ENCODE measurements around the gene DENND5B. TPM values are rescaled to one million over a fixed set of nuclear protein-coding genes. Genes with fewer than 3 reads are reported as not detected.

The DENND5B gene
- total and polyA plus RNA-seq, 4 donors = 4.5 to 23.1 (median 9.3) TPM

- Histone ChIP-seq H3K27me3 (ENCODE audit: control insufficient read depth in 4 of 4, insufficient read depth in 4 of 4, low read length in 3 of 4) (no peaks in the 10 kb centered on the region), H3K9ac (ENCODE audit: low read depth in 1 of 2, low read length in 2 of 2) (no peak overlapping the region), H3K9me3 (ENCODE audit: control insufficient read depth in 4 of 4, low read length in 3 of 4) (no peaks in the 10 kb centered on the region), H3K4me3 (ENCODE audit: low read depth in 1 of 3, low read length in 3 of 3) (no peak overlapping the region), H3K36me3 (ENCODE audit: control insufficient read depth in 4 of 4, insufficient read depth in 3 of 4, low read depth in 1 of 4, low read length in 3 of 4) (no peaks in the 10 kb centered on the region), H3K4me1 (ENCODE audit: control insufficient read depth in 4 of 4, insufficient read depth in 4 of 4, low read length in 3 of 4) (no peaks in the 10 kb centered on the region), H3K27ac (ENCODE audit: low read depth in 1 of 2, low read length in 2 of 2) (no peak overlapping the region)
- TF ChIP-seq, protein P1, sequence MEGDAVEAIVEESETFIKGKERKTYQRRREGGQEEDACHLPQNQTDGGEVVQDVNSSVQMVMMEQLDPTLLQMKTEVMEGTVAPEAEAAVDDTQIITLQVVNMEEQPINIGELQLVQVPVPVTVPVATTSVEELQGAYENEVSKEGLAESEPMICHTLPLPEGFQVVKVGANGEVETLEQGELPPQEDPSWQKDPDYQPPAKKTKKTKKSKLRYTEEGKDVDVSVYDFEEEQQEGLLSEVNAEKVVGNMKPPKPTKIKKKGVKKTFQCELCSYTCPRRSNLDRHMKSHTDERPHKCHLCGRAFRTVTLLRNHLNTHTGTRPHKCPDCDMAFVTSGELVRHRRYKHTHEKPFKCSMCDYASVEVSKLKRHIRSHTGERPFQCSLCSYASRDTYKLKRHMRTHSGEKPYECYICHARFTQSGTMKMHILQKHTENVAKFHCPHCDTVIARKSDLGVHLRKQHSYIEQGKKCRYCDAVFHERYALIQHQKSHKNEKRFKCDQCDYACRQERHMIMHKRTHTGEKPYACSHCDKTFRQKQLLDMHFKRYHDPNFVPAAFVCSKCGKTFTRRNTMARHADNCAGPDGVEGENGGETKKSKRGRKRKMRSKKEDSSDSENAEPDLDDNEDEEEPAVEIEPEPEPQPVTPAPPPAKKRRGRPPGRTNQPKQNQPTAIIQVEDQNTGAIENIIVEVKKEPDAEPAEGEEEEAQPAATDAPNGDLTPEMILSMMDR (IDR thresholded peaks at IDR 0.05; ENCODE audit: low read depth, low read length, missing input control) = no peak
- TF ChIP-seq RAD21 (IDR thresholded peaks at IDR 0.05) = no peak
- no peak for TF ChIP-seq GABPA (IDR thresholded peaks at IDR 0.05 in 1 of 2, conservative IDR thresholded peaks at IDR 0.05 in 1 of 2)
- no peak for TF ChIP-seq TAF1 (conservative IDR thresholded peaks at IDR 0.05)
- TF ChIP-seq ZBTB33 (IDR thresholded peaks at IDR 0.05) = no peak
- no peak for TF ChIP-seq HNF4G (IDR thresholded peaks at IDR 0.05)
- 90% methylated on average over 3 of the region's 3 CpGs for WGBS
- no peak for DNase-seq (ENCODE audit: low spot score)
These were observed 27.5 kb upstream of the DENND5B start for GRCh38 chr12:31618228-31619025.

- H3K27me3 ChIP-seq (ENCODE audit: control insufficient read depth in 4 of 4, insufficient read depth in 4 of 4, low read length in 3 of 4) = no peaks in the 10 kb centered on the region
- H3K4me3 ChIP-seq (ENCODE audit: low read depth in 1 of 3, low read length in 3 of 3) = no peak overlapping the region
- WGBS = 87% methylated on average over 2 of the region's 2 CpGs
- H3K9me3 ChIP-seq (ENCODE audit: control insufficient read depth in 4 of 4, low read length in 3 of 4) = no peaks in the 10 kb centered on the region
- no peak overlapping the region for H3K9ac ChIP-seq (ENCODE audit: low read depth in 1 of 2, low read length in 2 of 2)
- H3K4me1 ChIP-seq (ENCODE audit: control insufficient read depth in 4 of 4, insufficient read depth in 4 of 4, low read length in 3 of 4) = no peaks in the 10 kb centered on the region
- TF ChIP-seq FOXA1 (IDR thresholded peaks at IDR 0.05) (no peak), MAX (IDR thresholded peaks at IDR 0.05) (no peak), HNF4G (IDR thresholded peaks at IDR 0.05) (no peak), EGR1 (IDR thresholded peaks at IDR 0.05; ENCODE audit: low read depth in 2 of 2) (no peak), ATF3 (IDR thresholded peaks at IDR 0.05) (no peak), GABPA (IDR thresholded peaks at IDR 0.05 in 1 of 2, conservative IDR thresholded peaks at IDR 0.05 in 1 of 2) (no peak), RAD21 (IDR thresholded peaks at IDR 0.05) (no peak), RXRA (IDR thresholded peaks at IDR 0.05) (no peak), ZBTB33 (IDR thresholded peaks at IDR 0.05) (no peak), SP1 (IDR thresholded peaks at IDR 0.05) (no peak), JUND (IDR thresholded peaks at IDR 0.05) (no peak), TAF1 (conservative IDR thresholded peaks at IDR 0.05) (no peak), HNF4A (conservative IDR thresholded peaks at IDR 0.05) (no peak), NR2F2 (IDR thresholded peaks at IDR 0.05) (no peak), YY1 (IDR thresholded peaks at IDR 0.05) (no peak), FOXA2 (IDR thresholded peaks at IDR 0.05) (no peak)
- TF ChIP-seq, protein P2, sequence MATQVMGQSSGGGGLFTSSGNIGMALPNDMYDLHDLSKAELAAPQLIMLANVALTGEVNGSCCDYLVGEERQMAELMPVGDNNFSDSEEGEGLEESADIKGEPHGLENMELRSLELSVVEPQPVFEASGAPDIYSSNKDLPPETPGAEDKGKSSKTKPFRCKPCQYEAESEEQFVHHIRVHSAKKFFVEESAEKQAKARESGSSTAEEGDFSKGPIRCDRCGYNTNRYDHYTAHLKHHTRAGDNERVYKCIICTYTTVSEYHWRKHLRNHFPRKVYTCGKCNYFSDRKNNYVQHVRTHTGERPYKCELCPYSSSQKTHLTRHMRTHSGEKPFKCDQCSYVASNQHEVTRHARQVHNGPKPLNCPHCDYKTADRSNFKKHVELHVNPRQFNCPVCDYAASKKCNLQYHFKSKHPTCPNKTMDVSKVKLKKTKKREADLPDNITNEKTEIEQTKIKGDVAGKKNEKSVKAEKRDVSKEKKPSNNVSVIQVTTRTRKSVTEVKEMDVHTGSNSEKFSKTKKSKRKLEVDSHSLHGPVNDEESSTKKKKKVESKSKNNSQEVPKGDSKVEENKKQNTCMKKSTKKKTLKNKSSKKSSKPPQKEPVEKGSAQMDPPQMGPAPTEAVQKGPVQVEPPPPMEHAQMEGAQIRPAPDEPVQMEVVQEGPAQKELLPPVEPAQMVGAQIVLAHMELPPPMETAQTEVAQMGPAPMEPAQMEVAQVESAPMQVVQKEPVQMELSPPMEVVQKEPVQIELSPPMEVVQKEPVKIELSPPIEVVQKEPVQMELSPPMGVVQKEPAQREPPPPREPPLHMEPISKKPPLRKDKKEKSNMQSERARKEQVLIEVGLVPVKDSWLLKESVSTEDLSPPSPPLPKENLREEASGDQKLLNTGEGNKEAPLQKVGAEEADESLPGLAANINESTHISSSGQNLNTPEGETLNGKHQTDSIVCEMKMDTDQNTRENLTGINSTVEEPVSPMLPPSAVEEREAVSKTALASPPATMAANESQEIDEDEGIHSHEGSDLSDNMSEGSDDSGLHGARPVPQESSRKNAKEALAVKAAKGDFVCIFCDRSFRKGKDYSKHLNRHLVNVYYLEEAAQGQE (IDR thresholded peaks at IDR 0.05) = no peak
- TF ChIP-seq, protein P1 (IDR thresholded peaks at IDR 0.05; ENCODE audit: low read depth, low read length, missing input control) = no peak
- H3K36me3 ChIP-seq (ENCODE audit: control insufficient read depth in 4 of 4, insufficient read depth in 3 of 4, low read depth in 1 of 4, low read length in 3 of 4) = no peaks in the 10 kb centered on the region
- DNase-seq (ENCODE audit: low spot score) = no peak
- H3K27ac ChIP-seq (ENCODE audit: low read depth in 1 of 2, low read length in 2 of 2) = no peak overlapping the region
These were observed 21.9 kb upstream of the DENND5B start for GRCh38 chr12:31612819-31613218.

Data from liver (tissue), 9 donors.